ENCODE results near the gene ALG1L2.
"Not testable (repeated sequence)": the region's sequence is repeated elsewhere in the genome, so short reads cannot be mapped to it uniquely, and the experiment has no call there.

ALG1L2 gene

DNA sequence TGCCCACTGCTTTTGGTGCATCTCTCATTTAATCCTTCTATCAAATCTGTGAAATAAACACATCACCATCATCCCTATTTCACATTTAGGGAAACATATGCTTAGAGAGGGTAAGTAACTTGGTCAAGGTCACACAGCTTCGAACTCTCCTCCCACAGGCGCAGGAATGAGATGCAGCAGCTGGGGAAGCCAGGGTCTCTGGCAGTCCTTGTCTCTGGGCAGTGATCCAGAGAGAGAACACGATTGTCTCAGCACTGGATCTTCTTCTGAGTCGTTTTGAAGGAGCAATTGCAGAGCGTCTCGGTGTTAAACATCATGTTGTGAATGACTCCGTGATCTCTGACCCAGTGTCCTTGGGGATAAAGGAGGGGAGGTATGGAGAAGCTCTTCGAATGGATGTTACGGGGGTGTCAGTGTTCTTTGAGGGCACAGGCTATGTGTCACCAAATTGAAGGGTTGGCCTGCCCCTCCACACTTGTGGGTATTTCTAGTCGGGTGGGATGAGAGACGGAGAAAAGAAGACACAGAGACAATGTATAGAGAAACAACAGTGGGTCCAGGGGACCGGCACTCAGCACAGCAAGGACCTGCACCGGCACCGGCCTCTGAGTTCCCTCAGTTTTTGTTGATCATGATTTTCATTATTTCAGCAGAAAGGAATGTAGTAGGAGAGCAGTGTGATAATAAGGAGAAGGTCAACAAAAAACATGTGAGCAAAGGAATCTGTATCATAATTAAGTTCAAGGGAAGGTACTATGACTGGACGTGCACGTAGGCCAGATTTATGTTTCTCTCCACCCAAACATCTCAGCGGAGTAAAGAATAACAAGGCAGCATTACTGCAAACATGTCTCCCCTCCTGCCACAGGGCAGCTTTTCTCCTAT is 41.5 kb downstream of the ALG1L2 start:
- DNase-seq (ENCODE audit: low spot score), result not testable (repeated sequence)

DNA sequence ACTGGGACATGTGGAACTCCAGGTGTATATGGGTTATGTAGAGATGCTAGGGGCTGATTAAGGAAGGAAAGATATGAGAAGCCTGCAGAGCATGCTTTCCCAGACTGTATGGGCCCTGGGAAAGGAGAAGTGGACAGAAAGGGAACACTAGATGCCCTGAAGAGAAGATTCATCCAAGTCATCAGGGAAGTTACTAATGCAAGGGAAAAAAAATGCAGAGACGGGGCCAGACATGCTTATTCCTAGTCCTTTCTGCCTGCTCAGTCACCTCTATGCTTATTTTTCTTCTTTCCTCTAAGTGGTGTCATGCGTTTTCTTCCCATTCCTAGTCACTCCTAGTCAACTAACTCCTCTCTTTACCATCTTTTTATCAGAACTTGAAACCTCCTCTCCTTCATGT is 43.8 kb downstream of the ALG1L2 start:
- not testable (repeated sequence) for DNase-seq (ENCODE audit: low spot score)

DNA sequence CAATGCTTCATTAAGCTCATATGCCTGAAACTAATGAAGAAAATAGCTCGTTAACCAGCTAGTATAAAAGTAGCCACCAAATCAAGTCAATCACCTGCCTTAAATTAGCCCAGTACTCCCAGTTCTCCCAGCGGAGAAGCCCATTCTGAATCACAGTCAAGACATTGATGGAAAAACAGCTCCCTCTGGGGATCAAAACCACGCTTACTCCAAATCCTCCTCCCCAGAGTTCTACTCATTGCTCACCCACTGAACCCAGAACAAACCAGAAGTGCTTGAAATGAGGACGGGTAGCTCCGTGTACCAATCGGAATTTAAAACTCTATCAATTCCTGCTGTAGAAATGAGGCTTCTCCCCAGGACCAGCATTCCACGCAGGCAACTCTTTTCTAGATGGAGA is 54.7 kb downstream of the ALG1L2 start:
- DNase-seq (ENCODE audit: low spot score), result not testable (repeated sequence)

DNA sequence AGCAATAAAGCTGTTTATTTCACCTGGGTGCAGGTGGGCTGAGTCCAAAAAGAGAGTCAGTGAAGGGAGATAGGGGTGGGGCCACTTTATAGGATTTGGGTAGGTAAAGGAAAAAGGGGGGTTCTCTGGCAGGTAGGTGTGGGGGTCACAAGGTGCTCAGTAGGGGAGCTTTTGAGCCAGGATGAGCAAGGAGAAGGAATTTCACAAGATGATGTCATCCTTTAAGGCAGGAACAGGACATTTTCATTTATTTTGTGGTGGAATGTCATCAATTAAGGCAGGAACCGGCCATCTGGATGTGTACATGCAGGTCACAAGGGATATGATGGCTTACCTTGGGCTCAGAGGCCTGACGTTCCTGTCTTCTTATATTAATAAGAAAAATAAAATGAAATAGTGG is 56.1 kb downstream of the ALG1L2 start:
- not testable (repeated sequence) for DNase-seq (ENCODE audit: low spot score)

DNA sequence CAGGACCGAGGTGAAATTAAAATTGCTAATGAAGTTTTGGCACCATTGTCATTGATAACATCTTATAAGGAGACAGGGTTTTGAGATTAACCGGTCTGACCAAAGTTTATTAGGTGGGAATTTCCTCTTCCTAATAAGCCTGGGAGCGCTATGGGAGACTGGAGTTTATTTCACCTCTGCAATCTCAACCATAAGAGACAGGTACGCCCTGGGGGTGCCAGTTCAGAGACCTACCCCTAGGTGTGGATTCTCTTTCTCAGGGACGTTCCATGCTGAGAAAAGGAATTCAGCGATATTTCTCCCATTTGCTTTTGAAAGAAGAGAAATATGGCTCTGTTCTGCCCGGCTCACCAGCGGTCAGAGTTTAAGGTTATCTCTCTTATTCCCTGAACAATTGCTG is 57.4 kb downstream of the ALG1L2 start:
- DNase-seq (ENCODE audit: low spot score), result not testable (repeated sequence)

DNA sequence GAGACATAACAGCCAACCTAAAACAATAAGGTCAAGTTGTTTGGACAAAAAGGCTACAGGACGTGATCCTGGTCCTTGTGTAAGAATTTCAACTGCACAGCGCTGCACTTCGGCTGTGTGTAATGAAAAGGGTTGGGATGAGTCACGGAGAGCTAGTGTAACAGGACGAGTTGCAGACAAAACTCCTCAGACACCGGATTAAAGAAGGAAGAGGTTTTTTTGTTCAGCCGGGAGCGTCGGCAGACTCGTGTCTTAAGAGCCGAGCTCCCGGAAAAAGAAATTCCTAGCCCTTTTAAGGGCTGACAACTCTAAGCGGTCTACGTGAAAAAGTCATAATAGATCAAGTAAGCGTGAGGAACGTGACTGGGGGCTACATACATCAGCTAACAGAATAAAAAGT is 59.1 kb downstream of the ALG1L2 start:
- DNase-seq (ENCODE audit: low spot score), result not testable (repeated sequence)

DNA sequence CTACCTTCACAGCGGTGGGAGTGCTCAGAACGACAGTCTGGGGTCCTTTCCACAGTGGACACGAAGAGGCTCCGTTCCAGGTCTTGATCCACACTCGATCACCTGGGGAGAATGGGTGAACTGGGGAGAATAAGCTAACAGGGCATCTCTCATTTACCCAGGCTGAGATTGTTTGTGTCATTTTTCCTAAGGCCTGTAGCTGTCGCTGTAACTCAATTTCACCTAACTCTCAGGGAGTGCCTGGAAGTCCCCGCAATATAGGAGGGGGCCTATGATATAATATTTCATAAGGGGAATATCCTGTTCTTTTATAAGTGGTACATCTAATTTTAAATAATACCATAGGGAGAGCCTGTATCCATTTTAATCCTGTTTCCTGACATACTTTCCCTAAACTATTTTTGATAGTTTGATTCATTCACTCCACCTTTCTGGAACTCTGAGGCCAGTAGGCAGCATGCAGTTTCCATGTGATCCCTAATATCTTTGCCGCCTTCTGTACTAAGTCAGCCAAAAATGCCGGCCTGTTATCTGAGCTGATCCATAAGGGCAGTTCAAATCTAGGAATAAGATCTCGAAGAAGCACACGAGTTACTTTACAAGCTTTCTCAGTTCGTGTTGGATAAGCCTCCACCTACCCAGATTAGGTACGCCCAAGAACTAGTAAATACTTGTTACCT is 62.2 kb downstream of the ALG1L2 start:
- DNase-seq (ENCODE audit: low spot score), result not testable (repeated sequence)

DNA sequence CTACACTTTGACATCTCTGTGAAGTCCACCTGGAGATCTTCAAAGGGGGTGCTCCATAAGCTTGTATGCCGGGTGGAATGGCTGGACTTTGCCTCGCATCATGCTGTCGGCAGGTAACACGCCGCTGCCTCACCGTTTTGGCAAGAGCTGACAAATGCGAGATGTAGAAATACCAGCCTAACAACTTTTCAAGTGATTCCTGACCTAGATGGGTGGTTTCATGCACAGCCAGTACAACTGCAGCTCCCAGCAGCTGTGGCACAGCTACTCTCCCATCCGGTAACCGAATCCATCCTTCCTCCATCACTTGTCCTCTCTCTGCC is 62.7 kb downstream of the ALG1L2 start:
- not testable (repeated sequence) for DNase-seq (ENCODE audit: low spot score)

DNA sequence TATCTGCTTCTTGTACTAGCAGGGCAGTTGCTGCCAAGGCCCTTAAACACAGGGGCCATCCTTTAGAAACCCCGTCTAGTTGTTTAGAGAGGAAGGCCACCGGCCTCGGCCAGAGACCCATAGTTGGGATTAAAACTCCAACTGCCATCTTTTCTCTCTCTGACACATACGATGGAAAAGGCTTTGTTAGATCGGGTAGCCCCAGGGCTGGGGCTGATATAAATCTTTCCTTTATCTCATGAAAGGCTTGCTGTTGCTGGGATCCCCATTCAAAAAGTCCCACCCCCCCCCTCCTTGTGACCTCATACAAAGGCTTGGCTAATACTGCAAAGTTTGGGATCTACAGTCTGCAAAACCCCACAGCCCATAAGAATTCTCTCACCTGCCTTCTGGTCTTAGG is 63.8 kb downstream of the ALG1L2 start:
- DNase-seq (ENCODE audit: low spot score), result not testable (repeated sequence)

DNA sequence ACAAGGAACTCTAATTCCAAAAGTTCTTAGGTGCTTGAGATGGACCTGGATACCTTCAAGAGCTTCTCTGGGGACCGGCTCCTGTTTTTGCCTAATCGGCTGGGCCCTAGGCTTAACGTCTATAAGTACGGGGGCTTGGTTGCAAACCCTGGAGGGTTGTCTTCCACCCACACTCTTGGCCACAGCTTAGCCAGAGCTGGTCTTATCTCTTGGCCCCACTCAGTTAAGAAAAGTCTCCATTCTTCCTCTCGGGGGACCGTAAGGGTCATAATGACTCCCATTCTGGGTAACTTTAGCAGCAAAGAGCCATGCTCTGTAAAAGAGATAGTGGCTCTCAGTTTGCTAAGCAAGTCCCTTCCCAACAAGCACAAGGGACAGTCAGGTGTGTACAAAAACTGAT is 64.8 kb downstream of the ALG1L2 start:
- DNase-seq (ENCODE audit: low spot score), result not testable (repeated sequence)
